OCI-M2 (cell line): Measurements from ENCODE around the gene RNU7-1.

ENCODE experiments used
- DNase-seq: peaks from one replicate; lab custom pipeline; 2025; ENCODE audit not compliant: unreplicated experiment; lab: John Stamatoyannopoulos, UW

Gene RNU7-1

GRCh38 chr12:6936636-6937480 lies 6.8 kb upstream of the RNU7-1 start:
- no peak for DNase-seq

GRCh38 chr12:6937481-6938352 lies 5.9 kb upstream of the RNU7-1 start:
- peak; percentile 53 for DNase-seq

- DNase-seq: no peak
Observed at GRCh38 chr12:6938353-6939190, 5.0 kb upstream of the RNU7-1 start.

GRCh38 chr12:6939191-6939540 lies 4.5 kb upstream of the RNU7-1 start:
- no peak for DNase-seq

- no peak for DNase-seq
Observed at GRCh38 chr12:6941267-6941666, 2.3 kb upstream of the RNU7-1 start.

GRCh38 chr12:6941782-6942181 lies 1.8 kb upstream of the RNU7-1 start:
- DNase-seq: no peak

GRCh38 chr12:6942331-6942665 lies 1.3 kb upstream of the RNU7-1 start:
- no peak for DNase-seq

- peak; percentile 97 for DNase-seq
Observed at GRCh38 chr12:6943389-6943721, 261 bp upstream of the RNU7-1 start.

- peak; percentile 49 for DNase-seq
Observed at GRCh38 chr12:6944381-6945186, 968 bp downstream of the RNU7-1 start.

GRCh38 chr12:6945613-6946012 lies 2.0 kb downstream of the RNU7-1 start:
- no peak for DNase-seq

GRCh38 chr12:6946033-6946919 lies 2.7 kb downstream of the RNU7-1 start:
- DNase-seq: no peak

- no peak for DNase-seq
Observed at GRCh38 chr12:6946920-6947374, 3.3 kb downstream of the RNU7-1 start.

GRCh38 chr12:6947615-6948014 lies 4.0 kb downstream of the RNU7-1 start:
- no peak for DNase-seq

GRCh38 chr12:6948873-6949594 lies 5.4 kb downstream of the RNU7-1 start:
- DNase-seq: no peak

- DNase-seq: no peak
Observed at GRCh38 chr12:6950401-6950801, 6.8 kb downstream of the RNU7-1 start.

GRCh38 chr12:6950811-6951540 lies 7.4 kb downstream of the RNU7-1 start, which contains the start of gene PTPN6:
TSS of gene PTPN6 (plus strand) at chr12:6951356. CDS start at chr12:6951513, 157 bp downstream.
- DNase-seq: no peak

GRCh38 chr12:6951551-6952120 lies 8.0 kb downstream of the RNU7-1 start:
- DNase-seq: no peak
